ENCODE data around the gene TRPT1.

The TRPT1 gene

DNA sequence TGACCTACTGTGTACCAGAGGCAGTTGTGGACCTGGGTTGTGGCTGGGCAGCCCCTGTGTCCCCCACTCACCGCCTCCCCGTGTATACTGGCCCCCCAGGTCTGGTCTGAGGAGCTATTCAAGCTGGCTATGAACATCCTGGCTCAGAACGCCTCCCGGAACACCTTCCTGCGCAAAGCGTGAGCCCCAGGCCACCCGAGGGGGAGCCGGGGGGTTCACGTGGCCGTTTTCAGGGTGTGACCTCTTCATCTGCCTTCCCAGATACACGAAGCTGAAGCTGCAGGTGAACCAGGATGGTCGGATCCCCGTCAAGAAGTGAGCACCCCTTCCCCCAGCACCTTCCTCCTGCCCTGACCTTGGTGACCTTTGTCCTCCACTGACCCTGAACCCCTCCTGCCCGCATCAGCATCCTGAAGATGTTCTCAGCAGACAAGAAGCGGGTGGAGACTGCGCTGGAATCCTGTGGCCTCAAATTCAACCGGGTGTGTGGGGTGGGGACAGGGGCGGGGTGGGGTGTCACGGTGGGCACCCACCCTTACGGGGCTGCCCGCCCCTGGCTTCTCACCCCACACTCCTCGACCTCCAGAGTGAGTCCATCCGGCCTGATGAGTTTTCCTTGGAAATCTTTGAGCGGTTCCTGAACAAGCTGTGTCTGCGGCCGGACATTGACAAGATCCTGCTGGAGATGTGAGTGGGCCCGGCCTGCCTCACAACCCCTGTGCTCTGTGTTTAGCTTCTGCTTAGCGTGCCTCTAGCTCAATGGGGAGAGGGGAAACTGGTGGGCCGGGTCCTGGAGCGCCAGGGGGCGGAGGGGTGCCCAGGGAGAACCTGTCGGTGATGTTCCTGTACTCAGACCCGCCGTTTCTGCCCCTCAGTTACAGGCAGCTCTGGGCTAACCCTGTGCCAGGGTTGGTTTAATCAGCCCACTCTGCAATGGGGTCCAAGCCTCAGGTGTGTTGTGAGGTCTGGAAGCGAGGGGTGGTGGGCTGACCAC lies 29.4 kb upstream of the TRPT1 start:
- no peaks in the 10 kb centered on the region for H3K27me3 ChIP-seq (ENCODE audit: insufficient read depth, low read length)
- peaks cover 18% of the 10 kb centered on the region for H3K4me1 ChIP-seq (ENCODE audit: control insufficient read depth, insufficient read depth, low read length, unreplicated experiment)
- no peak overlapping the region for H2AFZ ChIP-seq (ENCODE audit: low read length, unreplicated experiment)
- H3K4me3 ChIP-seq (ENCODE audit: low read depth, low read length): no peak overlapping the region
- H3K36me3 ChIP-seq (ENCODE audit: insufficient read depth, low read length): peaks cover 14% of the 10 kb centered on the region
- H3K27ac ChIP-seq (ENCODE audit: low read depth, low read length): no peak overlapping the region
- H3K79me2 ChIP-seq (ENCODE audit: control insufficient read depth, insufficient read depth, low read length, unreplicated experiment): peaks cover 21% of the 10 kb centered on the region

- Histone ChIP-seq H3K4me1 (ENCODE audit: control insufficient read depth, insufficient read depth, low read length, unreplicated experiment) (peaks cover 18% of the 10 kb centered on the region), H3K79me2 (ENCODE audit: control insufficient read depth, insufficient read depth, low read length, unreplicated experiment) (peaks cover 21% of the 10 kb centered on the region), H3K27me3 (ENCODE audit: insufficient read depth, low read length) (no peaks in the 10 kb centered on the region), H3K27ac (ENCODE audit: low read depth, low read length) (no peak overlapping the region), H3K36me3 (ENCODE audit: insufficient read depth, low read length) (peaks cover 6% of the 10 kb centered on the region; the same call in 1 of the 2 replicates), H3K4me3 (ENCODE audit: low read depth, low read length) (no peak overlapping the region), H2AFZ (ENCODE audit: low read length, unreplicated experiment) (no peak overlapping the region)
These were observed 28.3 kb upstream of the TRPT1 start for GRCh38 chr11:64254326-64254725.

GRCh38 chr11:64253481-64253880 lies 27.5 kb upstream of the TRPT1 start:
- H3K79me2 ChIP-seq (ENCODE audit: control insufficient read depth, insufficient read depth, low read length, unreplicated experiment): peaks cover 21% of the 10 kb centered on the region
- peaks cover 18% of the 10 kb centered on the region for H3K4me1 ChIP-seq (ENCODE audit: control insufficient read depth, insufficient read depth, low read length, unreplicated experiment)
- H3K27me3 ChIP-seq (ENCODE audit: insufficient read depth, low read length): no peaks in the 10 kb centered on the region
- H3K27ac ChIP-seq (ENCODE audit: low read depth, low read length): no peak overlapping the region
- no peak overlapping the region for H2AFZ ChIP-seq (ENCODE audit: low read length, unreplicated experiment)
- no peak overlapping the region for H3K4me3 ChIP-seq (ENCODE audit: low read depth, low read length)
- 0 out of 2 replicates have a peak, but pooled peaks cover 4% of the 10 kb centered on the region for H3K36me3 ChIP-seq (ENCODE audit: insufficient read depth, low read length)

DNA sequence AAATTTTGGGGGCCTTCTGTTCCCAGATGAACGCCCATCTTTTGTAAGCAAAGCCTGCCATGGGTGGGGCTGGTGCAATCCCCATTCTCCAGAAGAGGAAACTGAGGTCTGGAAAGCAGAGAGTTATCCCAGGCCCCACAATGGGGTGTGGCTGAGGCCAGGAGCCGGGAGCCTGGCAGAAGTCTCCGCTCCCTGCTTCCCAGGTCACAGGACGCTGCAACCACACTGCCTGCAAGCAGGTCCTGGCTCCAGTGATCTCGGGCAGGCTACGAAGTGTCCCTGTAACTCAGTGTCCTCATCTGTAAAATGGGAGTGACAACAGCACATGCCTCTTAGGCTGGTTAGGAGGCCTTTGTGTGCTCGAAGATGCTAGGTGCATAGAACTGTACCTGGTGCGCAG lies 27.1 kb upstream of the TRPT1 start:
- Histone ChIP-seq H3K79me2 (ENCODE audit: control insufficient read depth, insufficient read depth, low read length, unreplicated experiment) (peaks cover 21% of the 10 kb centered on the region), H3K4me3 (ENCODE audit: low read depth, low read length) (peak overlapping the region; percentile 87)

DNA sequence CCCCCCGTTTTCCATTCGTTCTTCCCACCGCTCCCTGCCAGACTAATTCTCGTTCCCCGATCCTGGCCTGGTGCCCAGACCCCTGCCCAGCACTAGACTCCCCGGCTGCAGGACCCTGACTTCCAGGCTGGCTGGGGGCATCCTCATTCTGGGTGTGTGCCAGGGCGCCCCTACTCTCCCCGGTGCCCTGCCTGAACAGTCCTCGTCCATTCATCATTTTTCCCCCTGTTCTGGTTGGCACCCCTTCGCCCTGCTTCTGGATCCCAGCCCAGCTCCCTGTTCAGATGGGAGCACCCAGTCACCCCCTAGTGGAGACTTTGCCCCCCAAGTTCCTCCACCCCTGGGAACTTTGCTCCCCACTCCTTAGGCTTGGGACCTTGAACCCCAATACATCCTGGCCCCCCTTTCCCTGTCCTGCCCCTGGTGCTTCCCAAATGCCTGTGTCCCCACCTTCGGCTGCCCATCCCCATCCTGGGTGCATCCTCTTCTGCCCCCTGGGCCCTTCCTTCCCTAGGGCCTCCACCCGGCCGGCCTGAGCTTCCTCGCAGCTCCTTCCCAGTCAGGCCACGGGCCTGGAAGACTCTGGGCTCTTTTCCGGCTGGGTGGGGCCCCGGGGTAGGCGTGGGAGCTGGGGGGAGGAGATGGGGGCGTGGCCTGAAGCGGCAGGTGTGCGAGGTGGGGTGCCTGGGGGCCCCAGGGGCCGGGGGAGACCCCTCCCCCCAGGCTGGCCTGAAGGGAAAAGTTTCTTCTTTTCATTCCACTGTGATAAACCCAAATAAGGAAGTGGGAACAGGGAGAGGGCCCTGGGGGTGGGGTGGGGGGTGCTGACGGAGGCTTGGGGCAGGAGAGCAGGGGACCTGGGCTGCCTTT lies 26.3 kb upstream of the TRPT1 start:
- H3K4me1 ChIP-seq (ENCODE audit: control insufficient read depth, insufficient read depth, low read length, unreplicated experiment): peaks cover 23% of the 10 kb centered on the region
- 0 out of 2 replicates have a peak, but pooled peaks cover 4% of the 10 kb centered on the region for H3K36me3 ChIP-seq (ENCODE audit: insufficient read depth, low read length)
- peak overlapping the region; percentile 11; the same call in 1 of the 2 replicates for H3K27ac ChIP-seq (ENCODE audit: low read depth, low read length)
- H3K27me3 ChIP-seq (ENCODE audit: insufficient read depth, low read length): no peaks in the 10 kb centered on the region
- H3K79me2 ChIP-seq (ENCODE audit: control insufficient read depth, insufficient read depth, low read length, unreplicated experiment): peaks cover 21% of the 10 kb centered on the region
- peak overlapping the region; percentile 87 for H3K4me3 ChIP-seq (ENCODE audit: low read depth, low read length)
- peak overlapping the region; percentile 55 for H2AFZ ChIP-seq (ENCODE audit: low read length, unreplicated experiment)

More for the DNA sequence above, 27.1 kb upstream of the TRPT1 start:
- Histone ChIP-seq H2AFZ (ENCODE audit: low read length, unreplicated experiment) (no peak overlapping the region), H3K36me3 (ENCODE audit: insufficient read depth, low read length) (0 out of 2 replicates have a peak, but pooled peaks cover 4% of the 10 kb centered on the region), H3K27me3 (ENCODE audit: insufficient read depth, low read length) (no peaks in the 10 kb centered on the region), H3K27ac (ENCODE audit: low read depth, low read length) (no peak overlapping the region), H3K4me1 (ENCODE audit: control insufficient read depth, insufficient read depth, low read length, unreplicated experiment) (peaks cover 18% of the 10 kb centered on the region)

- Histone ChIP-seq H3K27me3 (ENCODE audit: insufficient read depth, low read length) (no peaks in the 10 kb centered on the region), H3K4me1 (ENCODE audit: control insufficient read depth, insufficient read depth, low read length, unreplicated experiment) (peaks cover 23% of the 10 kb centered on the region), H2AFZ (ENCODE audit: low read length, unreplicated experiment) (peak overlapping the region; percentile 55), H3K36me3 (ENCODE audit: insufficient read depth, low read length) (0 out of 2 replicates have a peak, but pooled peaks cover 4% of the 10 kb centered on the region), H3K79me2 (ENCODE audit: control insufficient read depth, insufficient read depth, low read length, unreplicated experiment) (peaks cover 21% of the 10 kb centered on the region), H3K27ac (ENCODE audit: low read depth, low read length) (peak overlapping the region; percentile 11; the same call in 1 of the 2 replicates), H3K4me3 (ENCODE audit: low read depth, low read length) (peak overlapping the region; percentile 87)
These were observed 25.7 kb upstream of the TRPT1 start for GRCh38 chr11:64251753-64252002.

DNA sequence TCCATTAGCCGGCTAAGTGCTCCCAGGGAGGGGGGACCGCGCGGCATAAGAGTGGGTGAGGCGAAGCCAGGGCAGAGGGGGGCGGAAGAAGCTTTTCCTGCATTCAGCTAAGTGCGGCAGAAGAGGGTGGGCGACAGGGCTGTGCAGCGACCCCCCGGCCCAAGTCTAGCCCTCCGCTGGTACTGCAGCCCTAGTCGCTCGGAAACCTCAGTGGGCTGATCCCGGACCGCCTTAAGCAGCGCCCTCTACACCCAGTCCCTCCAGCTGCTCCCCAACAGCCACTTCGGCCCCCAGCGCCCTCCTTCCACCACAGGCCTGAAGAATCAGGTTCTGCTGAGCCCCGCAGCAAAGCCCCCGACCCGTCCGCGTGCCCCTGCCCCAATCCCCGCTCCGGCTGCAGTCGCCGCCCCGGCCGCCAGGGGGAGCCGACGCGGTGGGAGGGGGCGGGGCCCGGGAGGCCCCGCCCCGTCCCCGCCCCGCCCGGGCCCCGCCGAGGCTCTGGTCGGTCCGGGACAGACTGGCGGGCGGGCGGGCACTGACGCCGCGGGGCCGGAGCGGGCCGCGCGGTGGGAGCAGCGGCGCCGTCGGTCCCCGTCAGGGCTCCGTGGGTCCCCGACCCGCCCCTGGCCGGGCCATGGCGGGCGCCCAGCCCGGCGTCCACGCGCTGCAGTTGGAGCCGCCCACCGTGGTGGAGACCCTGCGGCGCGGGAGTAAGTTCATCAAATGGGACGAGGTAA lies 25.2 kb upstream of the TRPT1 start, which contains the start of gene PLCB3:
TSS of gene PLCB3 (plus strand) at position 515 of the 737 bp plus-strand sequence. CDS start at position 635, 120 bp downstream.
- H2AFZ ChIP-seq (ENCODE audit: low read length, unreplicated experiment): peak within 1 kb of the TSS; percentile 55
- peaks cover 23% of the 10 kb centered on the region for H3K4me1 ChIP-seq (ENCODE audit: control insufficient read depth, insufficient read depth, low read length, unreplicated experiment)
- no peaks in the 10 kb centered on the region for H3K27me3 ChIP-seq (ENCODE audit: insufficient read depth, low read length)
- H3K36me3 ChIP-seq (ENCODE audit: insufficient read depth, low read length): no peaks in the 10 kb centered on the region
- peaks cover 21% of the 10 kb centered on the region for H3K79me2 ChIP-seq (ENCODE audit: control insufficient read depth, insufficient read depth, low read length, unreplicated experiment)
- H3K4me3 ChIP-seq (ENCODE audit: low read depth, low read length): peak within 1 kb of the TSS; percentile 87
- H3K27ac ChIP-seq (ENCODE audit: low read depth, low read length): peak within 1 kb of the TSS; percentile 11; the same call in 1 of the 2 replicates

DNA sequence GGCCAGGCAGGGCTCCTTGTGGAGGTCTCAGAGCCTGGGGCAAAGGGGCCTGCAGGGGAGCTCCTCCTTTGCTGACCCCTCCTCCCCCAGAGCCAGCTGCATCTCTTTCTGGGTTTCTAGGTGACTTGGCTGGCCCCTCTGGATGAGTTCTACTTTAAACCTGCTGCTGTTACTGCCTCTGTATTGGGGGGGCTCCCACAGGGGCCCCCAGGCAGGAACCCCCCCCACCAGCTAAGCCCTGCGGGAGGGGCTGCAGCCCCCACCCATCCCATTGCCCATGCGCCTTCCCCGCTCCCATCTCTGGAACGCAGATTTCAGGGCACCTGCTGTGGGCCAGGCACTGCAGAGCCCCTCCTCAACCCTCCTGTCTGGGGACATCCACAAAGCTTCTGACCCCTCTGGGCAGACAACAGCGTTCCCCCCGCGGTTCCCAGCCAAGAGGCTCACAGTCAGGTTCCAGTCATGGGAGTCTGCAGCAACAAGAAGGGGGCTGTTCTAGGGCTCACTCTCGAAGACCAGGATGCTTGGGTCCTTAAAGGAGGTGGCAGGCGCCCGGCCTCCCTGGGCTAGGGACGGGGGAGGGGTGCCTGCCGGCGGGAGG lies 24.5 kb upstream of the TRPT1 start:
- no peak overlapping the region for H2AFZ ChIP-seq (ENCODE audit: low read length, unreplicated experiment)

DNA sequence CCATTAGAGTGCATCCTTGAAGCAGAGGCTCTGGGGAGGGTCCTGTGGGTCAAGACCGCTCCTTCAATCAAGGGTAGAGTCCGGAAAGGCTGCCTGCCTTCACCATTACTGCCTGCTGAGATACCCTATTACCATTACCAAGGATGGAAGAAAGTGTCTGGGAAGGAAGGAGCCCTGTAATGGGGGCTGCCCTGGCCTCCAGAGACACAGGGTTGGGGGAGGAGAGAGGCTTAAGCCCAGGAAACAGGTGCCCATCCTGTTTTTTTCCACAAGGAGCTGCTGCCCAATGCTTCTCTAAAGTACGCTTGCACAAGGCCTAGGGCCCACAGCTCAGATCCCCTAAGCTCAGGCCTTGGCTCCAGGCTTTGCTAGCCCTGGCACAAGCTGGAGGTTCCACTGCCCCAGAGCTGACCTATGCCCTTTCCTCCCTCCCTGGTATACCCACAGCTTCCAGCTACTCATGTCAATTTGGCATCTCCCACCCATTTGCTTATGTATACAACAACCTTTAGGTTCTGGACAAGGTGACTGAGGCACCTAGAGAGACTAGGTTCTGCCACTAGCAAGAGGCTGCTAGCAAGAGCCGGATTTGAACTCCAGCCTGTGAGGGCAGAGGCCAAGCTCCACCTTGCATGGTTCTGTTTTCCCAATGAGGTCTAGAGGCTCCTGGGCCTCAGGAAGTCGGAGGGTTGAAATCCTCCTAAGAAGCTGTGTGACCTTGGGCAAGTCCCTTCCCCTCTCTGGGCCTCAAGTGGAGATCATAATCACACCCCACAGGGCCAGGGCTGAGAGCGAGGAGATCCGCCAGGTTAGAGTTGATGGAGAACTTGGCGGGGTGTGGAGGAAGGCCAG lies 23.8 kb upstream of the TRPT1 start:
- Histone ChIP-seq H3K27ac (ENCODE audit: low read depth, low read length) (no peak overlapping the region), H3K4me3 (ENCODE audit: low read depth, low read length) (no peak overlapping the region), H2AFZ (ENCODE audit: low read length, unreplicated experiment) (no peak overlapping the region), H3K27me3 (ENCODE audit: insufficient read depth, low read length) (no peaks in the 10 kb centered on the region), H3K79me2 (ENCODE audit: control insufficient read depth, insufficient read depth, low read length, unreplicated experiment) (peaks cover 34% of the 10 kb centered on the region), H3K4me1 (ENCODE audit: control insufficient read depth, insufficient read depth, low read length, unreplicated experiment) (peaks cover 27% of the 10 kb centered on the region), H3K36me3 (ENCODE audit: insufficient read depth, low read length) (no peaks in the 10 kb centered on the region)

More for the DNA sequence above, 24.5 kb upstream of the TRPT1 start:
- Histone ChIP-seq H3K36me3 (ENCODE audit: insufficient read depth, low read length) (no peaks in the 10 kb centered on the region), H3K27me3 (ENCODE audit: insufficient read depth, low read length) (no peaks in the 10 kb centered on the region), H3K4me1 (ENCODE audit: control insufficient read depth, insufficient read depth, low read length, unreplicated experiment) (peaks cover 23% of the 10 kb centered on the region), H3K79me2 (ENCODE audit: control insufficient read depth, insufficient read depth, low read length, unreplicated experiment) (peaks cover 27% of the 10 kb centered on the region), H3K27ac (ENCODE audit: low read depth, low read length) (no peak overlapping the region), H3K4me3 (ENCODE audit: low read depth, low read length) (peak overlapping the region; percentile 87)
